G401.6 (cell line): Measurements from ENCODE around the gene GPX6.
"Not testable (repeated sequence)": the region's sequence is repeated elsewhere in the genome, so short reads cannot be mapped to it uniquely, and the experiment has no call there.

Experiments used
- FAIRE-seq: peaks from 2 replicates; lab custom pipeline; 2012; peaks lifted over from hg19 to GRCh38; lab: Jason Lieb, UNC

The GPX6 gene

GRCh38 chr6:28523241-28523622 lies 7.6 kb upstream of the GPX6 start:
- no peak for FAIRE-seq

GRCh38 chr6:28522594-28523240 lies 7.1 kb upstream of the GPX6 start:
- no peak for FAIRE-seq

GRCh38 chr6:28517964-28518363 lies 2.4 kb upstream of the GPX6 start:
- no peak for FAIRE-seq

- not testable (repeated sequence) for FAIRE-seq
Measured at GRCh38 chr6:28512387-28512786, 3.2 kb downstream of the GPX6 start.

GRCh38 chr6:28511628-28512300 lies 3.8 kb downstream of the GPX6 start:
- FAIRE-seq, result no peak

GRCh38 chr6:28506807-28507475 lies 8.7 kb downstream of the GPX6 start:
- FAIRE-seq, result no peak

- no peak for FAIRE-seq
Measured at GRCh38 chr6:28505733-28506132, 9.9 kb downstream of the GPX6 start.

GRCh38 chr6:28502709-28503305 lies 12.8 kb downstream of the GPX6 start:
- not testable (repeated sequence) for FAIRE-seq

- FAIRE-seq, result not testable (repeated sequence)
Measured at GRCh38 chr6:28502136-28502535, 13.5 kb downstream of the GPX6 start.

GRCh38 chr6:28501259-28501658 lies 14.3 kb downstream of the GPX6 start:
- FAIRE-seq, result no peak

- no peak for FAIRE-seq
Measured at GRCh38 chr6:28497893-28498292, 17.7 kb downstream of the GPX6 start.

GRCh38 chr6:28497306-28497705 lies 18.3 kb downstream of the GPX6 start:
- no peak for FAIRE-seq

GRCh38 chr6:28496099-28496779 lies 19.4 kb downstream of the GPX6 start:
- no peak for FAIRE-seq

- no peak for FAIRE-seq
Measured at GRCh38 chr6:28491984-28492317, 23.6 kb downstream of the GPX6 start.

GRCh38 chr6:28490205-28490890 lies 25.2 kb downstream of the GPX6 start:
- FAIRE-seq, result no peak

GRCh38 chr6:28489366-28490204 lies 26.0 kb downstream of the GPX6 start:
- FAIRE-seq, result peak; percentile 79

GRCh38 chr6:28488916-28489365 lies 26.7 kb downstream of the GPX6 start:
- peak; percentile 51 for FAIRE-seq

- FAIRE-seq, result no peak
Measured at GRCh38 chr6:28486988-28487742, 28.4 kb downstream of the GPX6 start.

- no peak for FAIRE-seq
Measured at GRCh38 chr6:28486533-28486932, 29.1 kb downstream of the GPX6 start.

GRCh38 chr6:28485482-28485881 lies 30.1 kb downstream of the GPX6 start:
- FAIRE-seq, result no peak
